Osteoblast (primary cell): ENCODE results near the gene PBX3. TPM values are rescaled to one million over a fixed set of nuclear protein-coding genes. Genes with fewer than 3 reads are reported as not detected.

Experiments used
- DNase-seq: peaks from one replicate; pipeline ENCODE4 v3.0.0; 2011; ENCODE audit warnings: low spot score, mixed read lengths; ENCODE audit not compliant: insufficient read length; ENCODE audit errors: missing footprints
- H2AFZ ChIP-seq: 2 replicates; pipeline ENCODE4 v1.6.0; 2011; ENCODE audit warnings: mild to moderate bottlenecking, low read length
- H3K27ac ChIP-seq: 2 replicates; pipeline ENCODE4 v1.5.1; 2011; ENCODE audit warnings: mild to moderate bottlenecking, low read depth, low read length, moderate library complexity
- H3K27me3 ChIP-seq: 2 replicates; pipeline ENCODE4 v1.6.0; 2012; ENCODE audit warnings: mild to moderate bottlenecking, control low read depth, inconsistent platforms, low read length, moderate library complexity; ENCODE audit not compliant: insufficient read depth
- H3K36me3 ChIP-seq: 2 replicates; pipeline ENCODE4 v1.5.1; 2011; ENCODE audit warnings: mild to moderate bottlenecking, low read length, control low read depth, moderate library complexity; ENCODE audit not compliant: insufficient read depth
- H3K4me1 ChIP-seq: 2 replicates; pipeline ENCODE4 v1.5.1; 2011; ENCODE audit warnings: mild to moderate bottlenecking, low read length, control low read depth, moderate library complexity; ENCODE audit not compliant: insufficient read depth
- H3K4me2 ChIP-seq: 2 replicates; pipeline ENCODE4 v1.6.0; 2011; ENCODE audit warnings: mild to moderate bottlenecking, low read length; ENCODE audit not compliant: insufficient read depth
- H3K4me3 ChIP-seq: fragments of 200-600 bp; sonication (generic); 3 replicates; pipeline ENCODE4 v1.5.1; 2012; ENCODE audit warnings: mild to moderate bottlenecking, low read length, inconsistent platforms; ENCODE audit not compliant: insufficient read depth
- H3K79me2 ChIP-seq: 2 replicates; pipeline ENCODE4 v1.6.0; 2012; ENCODE audit warnings: mild to moderate bottlenecking, low read length, control low read depth, inconsistent platforms; ENCODE audit not compliant: insufficient read depth
- H3K9me3 ChIP-seq: 2 replicates; pipeline ENCODE4 v1.5.1; 2011; ENCODE audit warnings: low read depth, low read length, control low read depth
- H4K20me1 ChIP-seq: 2 replicates; pipeline ENCODE4 v1.6.0; 2012; ENCODE audit warnings: mild to moderate bottlenecking, low read length, control low read depth; ENCODE audit not compliant: insufficient read depth
- CTCF ChIP-seq: IDR thresholded peaks from 2 replicates; pipeline ENCODE4 v1.5.1; 2011; ENCODE audit warnings: mild to moderate bottlenecking, low read depth, low read length, moderate library complexity; ENCODE audit errors: extremely low read depth
- total RNA-seq: library from RNA; depleted of rRNA; stranded (reverse); fragments of >200 nt; gene quantifications from 2 replicates; pipeline ENCODE4 v1.2.3, GENCODE V29; 2012

PBX3 gene
- total RNA-seq, 1 donor, result 34.7 TPM

DNA sequence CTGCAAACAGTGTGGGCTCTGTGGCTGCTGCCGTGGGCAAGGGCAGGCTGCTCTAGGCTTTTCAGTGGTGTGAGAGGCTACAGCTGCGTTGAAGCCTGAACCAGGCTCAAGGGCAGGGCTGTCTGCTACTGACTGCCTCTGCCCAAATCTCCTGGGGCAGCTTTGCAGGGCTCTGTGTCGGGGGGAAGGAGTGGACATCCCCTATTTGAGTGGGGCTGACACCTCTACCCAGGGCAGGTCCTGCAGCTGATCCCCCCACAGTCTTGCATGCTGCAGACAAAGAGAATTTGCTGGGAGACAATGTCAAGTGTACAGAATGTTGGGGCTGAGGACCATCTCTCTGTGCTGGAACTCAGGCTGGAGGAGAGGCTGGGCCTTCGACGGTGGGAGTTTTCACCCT lies 240.2 kb downstream of the PBX3 start:
- no peaks in the 10 kb centered on the region for H3K9me3 ChIP-seq
- no peak for TF ChIP-seq CTCF
- no peak overlapping the region for H3K4me2 ChIP-seq
- DNase-seq, result peak; percentile 45
- H2AFZ ChIP-seq, result no peak overlapping the region
- peaks cover 7% of the 10 kb centered on the region for H3K27me3 ChIP-seq
- no peaks in the 10 kb centered on the region for H4K20me1 ChIP-seq
- no peaks in the 10 kb centered on the region for H3K36me3 ChIP-seq
- H3K4me3 ChIP-seq, result no peak overlapping the region
- no peaks in the 10 kb centered on the region for H3K4me1 ChIP-seq
- H3K27ac ChIP-seq, result no peak overlapping the region
- no peaks in the 10 kb centered on the region for H3K79me2 ChIP-seq

GRCh38 chr9:125988479-125989050 lies 241.4 kb downstream of the PBX3 start:
- H3K9me3 ChIP-seq, result no peaks in the 10 kb centered on the region
- H3K4me2 ChIP-seq, result no peak overlapping the region
- H4K20me1 ChIP-seq, result no peaks in the 10 kb centered on the region
- H3K4me1 ChIP-seq, result no peaks in the 10 kb centered on the region
- H3K4me3 ChIP-seq, result no peak overlapping the region
- peak; percentile 81 for DNase-seq
- H3K27me3 ChIP-seq, result no peaks in the 10 kb centered on the region
- H2AFZ ChIP-seq, result no peak overlapping the region
- H3K79me2 ChIP-seq, result no peaks in the 10 kb centered on the region
- H3K36me3 ChIP-seq, result no peaks in the 10 kb centered on the region
- H3K27ac ChIP-seq, result no peak overlapping the region
- no peak for TF ChIP-seq CTCF

- no peak overlapping the region for H3K4me3 ChIP-seq
- DNase-seq, result peak; percentile 32
- no peak for TF ChIP-seq CTCF
- H3K4me2 ChIP-seq, result no peak overlapping the region
- no peak overlapping the region for H3K27ac ChIP-seq
- no peaks in the 10 kb centered on the region for H4K20me1 ChIP-seq
- no peaks in the 10 kb centered on the region for H3K4me1 ChIP-seq
- H2AFZ ChIP-seq, result no peak overlapping the region
- no peaks in the 10 kb centered on the region for H3K79me2 ChIP-seq
- no peaks in the 10 kb centered on the region for H3K36me3 ChIP-seq
- no peaks in the 10 kb centered on the region for H3K27me3 ChIP-seq
- H3K9me3 ChIP-seq, result no peaks in the 10 kb centered on the region
Measured at GRCh38 chr9:125989090-125989501, 241.9 kb downstream of the PBX3 start.

- H3K79me2 ChIP-seq, result no peaks in the 10 kb centered on the region
- no peaks in the 10 kb centered on the region for H3K9me3 ChIP-seq
- H3K4me2 ChIP-seq, result no peak overlapping the region
- no peak for TF ChIP-seq CTCF
- no peak overlapping the region for H3K27ac ChIP-seq
- no peaks in the 10 kb centered on the region for H3K36me3 ChIP-seq
- no peaks in the 10 kb centered on the region for H4K20me1 ChIP-seq
- H3K27me3 ChIP-seq, result peaks cover 3% of the 10 kb centered on the region
- DNase-seq, result peak; percentile 59
- no peaks in the 10 kb centered on the region for H3K4me1 ChIP-seq
- H2AFZ ChIP-seq, result no peak overlapping the region
- H3K4me3 ChIP-seq, result no peak overlapping the region
Measured at GRCh38 chr9:125989524-125990180, 242.5 kb downstream of the PBX3 start.
